Measurements from ENCODE around the gene ESRRA. TPM values are rescaled to one million over a fixed set of nuclear protein-coding genes. Genes with fewer than 3 reads are reported as not detected.

Gene ESRRA
- total and polyA plus RNA-seq, 9 of the 15 experiments (the other 6 are each of a cell fraction or from before 2014, with no cell fraction given), result 0.27 to 89.7 (median 23.7) TPM

DNA sequence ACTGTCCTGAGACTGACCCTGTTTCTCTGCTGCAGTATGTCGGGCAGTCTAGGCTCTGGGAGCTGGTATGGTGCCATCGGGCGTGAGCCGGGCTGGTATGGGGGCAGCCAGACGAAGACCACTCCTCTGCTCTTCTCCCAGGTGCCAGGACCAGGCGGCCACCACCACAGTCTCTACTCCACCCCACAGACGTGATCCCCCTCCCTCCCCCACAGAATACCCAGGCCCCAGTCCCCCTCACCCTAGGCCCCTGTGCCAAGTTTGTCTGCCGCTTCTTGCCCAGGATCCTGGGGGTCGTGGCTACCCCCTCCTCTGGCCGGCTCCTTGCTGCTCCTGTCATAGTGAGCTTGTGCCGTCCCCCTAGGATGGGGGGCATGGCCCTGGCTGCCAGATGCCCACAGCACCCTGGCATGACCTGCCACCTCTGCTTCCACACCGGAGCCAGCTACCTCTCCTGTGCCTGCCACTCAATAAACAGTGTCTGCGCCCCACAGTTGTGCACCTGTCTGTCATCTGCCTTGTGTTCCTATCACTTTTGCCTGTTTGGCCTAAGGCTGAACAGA lies 16.2 kb upstream of the ESRRA start (continued):
- TF ChIP-seq GTF2B (IDR thresholded peaks at IDR 0.05; ENCODE audit: extremely low read depth, insufficient read length) (no peak), MECOM (CRISPR knock-in tag; IDR thresholded peaks at IDR 0.05) (no peak), ZNF311 (CRISPR knock-in tag; IDR thresholded peaks at IDR 0.05) (no peak), FOSL1 (tag; conservative IDR thresholded peaks at IDR 0.05) (no peak), ZNF280B (CRISPR knock-in tag; IDR thresholded peaks at IDR 0.05) (no peak), LCOR (CRISPR knock-in tag; IDR thresholded peaks at IDR 0.05) (no peak), ZNF395 (CRISPR knock-in tag; IDR thresholded peaks at IDR 0.05) (no peak), ZBTB12 (CRISPR knock-in tag; IDR thresholded peaks at IDR 0.05) (no peak), NR4A1 (CRISPR knock-in tag; IDR thresholded peaks at IDR 0.05) (no peak), NR4A1 (tag; IDR thresholded peaks at IDR 0.05) (no peak)
